Measurements from ENCODE around the gene TTC3. TPM values are rescaled to one million over a fixed set of nuclear protein-coding genes. Genes with fewer than 3 reads are reported as not detected.

The TTC3 gene
- total RNA-seq, 1 donor from 2014 or later, result 255 TPM

DNA sequence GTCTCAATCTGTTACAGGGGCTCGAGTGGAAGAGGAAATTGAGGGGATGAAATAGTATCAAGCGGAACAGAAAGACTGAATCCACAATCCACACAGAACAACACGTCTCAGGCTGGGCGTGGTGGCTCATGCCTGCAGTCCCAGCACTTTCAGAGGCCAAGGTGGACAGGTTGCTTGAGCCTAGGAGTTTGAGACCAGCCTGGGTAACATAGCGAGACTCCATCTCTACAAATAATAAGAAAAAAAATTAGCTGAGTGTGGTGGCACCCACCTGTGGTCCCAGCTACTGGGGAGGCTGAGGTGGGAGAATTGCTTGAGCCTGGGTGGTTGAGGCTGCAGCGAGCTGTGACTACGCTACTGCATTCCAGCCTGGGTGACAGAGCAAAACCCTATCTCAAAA lies 168.4 kb downstream of the TTC3 start:
- no peaks in the 10 kb centered on the region for H3K9me3 Mint-ChIP-seq (ENCODE audit: low read depth)
- H3K27me3 Mint-ChIP-seq, result no peaks in the 10 kb centered on the region
- no peak overlapping the region for H3K4me3 Mint-ChIP-seq (ENCODE audit: low read depth)
- H3K4me1 Mint-ChIP-seq (ENCODE audit: low read depth), result peaks cover 8% of the 10 kb centered on the region
- TF ChIP-seq, protein P1, sequence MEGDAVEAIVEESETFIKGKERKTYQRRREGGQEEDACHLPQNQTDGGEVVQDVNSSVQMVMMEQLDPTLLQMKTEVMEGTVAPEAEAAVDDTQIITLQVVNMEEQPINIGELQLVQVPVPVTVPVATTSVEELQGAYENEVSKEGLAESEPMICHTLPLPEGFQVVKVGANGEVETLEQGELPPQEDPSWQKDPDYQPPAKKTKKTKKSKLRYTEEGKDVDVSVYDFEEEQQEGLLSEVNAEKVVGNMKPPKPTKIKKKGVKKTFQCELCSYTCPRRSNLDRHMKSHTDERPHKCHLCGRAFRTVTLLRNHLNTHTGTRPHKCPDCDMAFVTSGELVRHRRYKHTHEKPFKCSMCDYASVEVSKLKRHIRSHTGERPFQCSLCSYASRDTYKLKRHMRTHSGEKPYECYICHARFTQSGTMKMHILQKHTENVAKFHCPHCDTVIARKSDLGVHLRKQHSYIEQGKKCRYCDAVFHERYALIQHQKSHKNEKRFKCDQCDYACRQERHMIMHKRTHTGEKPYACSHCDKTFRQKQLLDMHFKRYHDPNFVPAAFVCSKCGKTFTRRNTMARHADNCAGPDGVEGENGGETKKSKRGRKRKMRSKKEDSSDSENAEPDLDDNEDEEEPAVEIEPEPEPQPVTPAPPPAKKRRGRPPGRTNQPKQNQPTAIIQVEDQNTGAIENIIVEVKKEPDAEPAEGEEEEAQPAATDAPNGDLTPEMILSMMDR (IDR thresholded peaks at IDR 0.05; ENCODE audit: unreplicated experiment), result no peak
- H3K27ac Mint-ChIP-seq, result no peak overlapping the region
- H3K36me3 Mint-ChIP-seq (ENCODE audit: insufficient read depth), result peaks cover 8% of the 10 kb centered on the region
- DNase-seq (ENCODE audit: low spot score, unreplicated experiment), result no peak

DNA sequence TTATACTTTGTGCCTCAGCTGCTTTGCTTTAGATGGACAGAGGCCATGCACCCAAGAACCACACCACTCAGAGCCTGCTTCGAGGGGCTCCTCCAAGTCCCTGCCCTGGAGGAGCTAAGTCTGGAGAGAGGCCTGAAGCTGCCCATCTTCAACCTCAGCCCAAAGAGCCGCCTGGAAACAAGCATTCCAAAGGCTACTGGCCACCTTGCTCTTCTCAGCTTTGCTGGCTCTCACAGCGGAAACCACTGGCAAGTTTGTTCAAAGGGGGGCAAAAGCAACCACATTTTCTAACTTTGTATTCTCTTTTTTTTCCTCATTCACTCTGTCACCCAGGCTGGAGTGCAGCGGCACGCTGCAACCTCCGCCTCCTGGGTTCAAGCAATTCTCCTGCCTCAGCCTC lies 170.9 kb downstream of the TTC3 start:
- peaks cover 4% of the 10 kb centered on the region for H3K36me3 Mint-ChIP-seq (ENCODE audit: insufficient read depth)
- peaks cover 8% of the 10 kb centered on the region for H3K4me1 Mint-ChIP-seq (ENCODE audit: low read depth)
- no peak overlapping the region for H3K4me3 Mint-ChIP-seq (ENCODE audit: low read depth)
- no peaks in the 10 kb centered on the region for H3K9me3 Mint-ChIP-seq (ENCODE audit: low read depth)
- TF ChIP-seq, protein P1 (IDR thresholded peaks at IDR 0.05; ENCODE audit: unreplicated experiment), result no peak
- no peak overlapping the region for H3K27ac Mint-ChIP-seq
- DNase-seq (ENCODE audit: low spot score, unreplicated experiment), result no peak
- no peaks in the 10 kb centered on the region for H3K27me3 Mint-ChIP-seq

DNA sequence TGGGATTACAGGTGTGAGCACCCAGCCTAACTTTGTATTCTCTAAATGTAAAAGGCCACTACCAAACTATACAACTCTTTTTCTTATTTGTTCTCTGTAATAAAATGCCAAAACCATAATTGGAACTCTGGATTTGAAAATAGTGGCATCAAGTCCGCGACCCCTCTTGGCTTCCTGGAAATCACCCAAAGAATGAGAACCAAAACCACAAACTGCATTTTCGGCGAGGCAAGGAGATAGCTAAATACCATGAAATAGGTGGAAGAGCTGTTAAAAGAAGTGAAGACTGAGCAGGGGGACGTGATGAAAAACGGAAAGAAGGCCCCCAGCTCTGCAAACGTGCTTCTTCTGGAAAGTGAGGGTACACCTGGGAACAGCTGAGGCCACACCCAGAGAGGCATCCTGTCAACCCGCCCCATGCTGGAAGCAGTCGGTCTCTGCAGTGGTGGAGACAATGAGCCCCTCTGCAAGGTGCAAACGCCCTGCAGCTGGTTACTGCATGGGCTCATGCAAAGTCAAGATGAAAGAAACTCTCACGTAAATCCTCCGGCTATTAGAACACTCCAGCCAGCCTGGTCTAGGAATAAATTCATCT lies 171.5 kb downstream of the TTC3 start:
- Mint-ChIP-seq H3K36me3 (ENCODE audit: insufficient read depth) (peaks cover 4% of the 10 kb centered on the region), H3K4me3 (ENCODE audit: low read depth) (no peak overlapping the region), H3K27ac (no peak overlapping the region), H3K9me3 (ENCODE audit: low read depth) (no peaks in the 10 kb centered on the region), H3K27me3 (no peaks in the 10 kb centered on the region), H3K4me1 (ENCODE audit: low read depth) (peaks cover 8% of the 10 kb centered on the region)
- no peak for DNase-seq (ENCODE audit: low spot score, unreplicated experiment)
- TF ChIP-seq, protein P1 (IDR thresholded peaks at IDR 0.05; ENCODE audit: unreplicated experiment), result no peak

DNA sequence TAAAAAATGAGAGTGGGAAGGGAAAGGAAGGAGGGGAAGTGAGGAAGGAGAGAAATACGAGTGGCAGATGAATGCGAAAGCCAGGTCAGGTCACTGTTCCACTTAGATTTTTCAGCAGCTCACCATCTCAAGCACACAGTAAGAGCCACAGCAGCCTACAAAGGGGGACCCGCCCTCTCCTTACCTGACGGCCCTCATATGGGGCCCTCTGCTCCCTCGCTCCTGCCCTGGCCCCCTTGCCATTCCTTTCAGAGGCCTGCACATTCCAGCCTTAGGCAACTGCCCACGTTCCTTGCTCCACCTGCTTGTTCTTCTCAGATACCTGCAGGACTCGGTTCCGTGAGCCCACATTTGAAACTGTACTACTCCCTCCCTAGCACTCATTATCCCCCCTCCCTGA lies 172.1 kb downstream of the TTC3 start:
- no peak for DNase-seq (ENCODE audit: low spot score, unreplicated experiment)
- Mint-ChIP-seq H3K27me3 (no peaks in the 10 kb centered on the region), H3K9me3 (ENCODE audit: low read depth) (no peaks in the 10 kb centered on the region), H3K4me1 (ENCODE audit: low read depth) (peaks cover 8% of the 10 kb centered on the region), H3K27ac (peak overlapping the region; percentile 9), H3K36me3 (ENCODE audit: insufficient read depth) (peaks cover 4% of the 10 kb centered on the region), H3K4me3 (ENCODE audit: low read depth) (no peak overlapping the region)
- TF ChIP-seq, protein P1 (IDR thresholded peaks at IDR 0.05; ENCODE audit: unreplicated experiment), result no peak

DNA sequence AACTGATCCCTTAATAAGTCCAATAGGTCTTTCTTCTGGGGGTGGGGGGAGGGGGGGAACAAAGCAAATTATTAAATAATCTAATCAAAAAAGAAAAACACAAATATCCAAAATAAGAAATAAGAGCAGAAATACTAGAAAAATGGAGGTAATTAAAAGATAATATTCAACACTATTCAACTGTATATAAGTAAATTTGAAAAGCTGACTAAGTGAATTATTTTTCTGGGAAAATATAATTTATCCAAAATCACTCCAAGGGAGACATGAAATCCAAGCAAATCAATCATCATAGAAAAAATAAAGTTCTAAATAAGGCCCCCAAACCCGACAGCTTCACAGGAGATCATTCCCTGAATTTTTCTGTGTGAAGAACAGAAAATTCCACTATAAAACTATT lies 175.2 kb downstream of the TTC3 start:
- peaks cover 8% of the 10 kb centered on the region for H3K4me1 Mint-ChIP-seq (ENCODE audit: low read depth)
- no peaks in the 10 kb centered on the region for H3K36me3 Mint-ChIP-seq (ENCODE audit: insufficient read depth)
- DNase-seq (ENCODE audit: low spot score, unreplicated experiment), result no peak
- no peak overlapping the region for H3K27ac Mint-ChIP-seq
- H3K4me3 Mint-ChIP-seq (ENCODE audit: low read depth), result no peak overlapping the region
- TF ChIP-seq, protein P1 (IDR thresholded peaks at IDR 0.05; ENCODE audit: unreplicated experiment), result no peak
- no peaks in the 10 kb centered on the region for H3K27me3 Mint-ChIP-seq
- H3K9me3 Mint-ChIP-seq (ENCODE audit: low read depth), result no peaks in the 10 kb centered on the region

All from progenitor cell of endocrine pancreas (in vitro differentiated cells).